Tongue (tissue), 1 donor: ENCODE data around the gene POLR2I. TPM values are rescaled to one million over a fixed set of nuclear protein-coding genes. Genes with fewer than 3 reads are reported as not detected.

Experiments used
- total RNA-seq: library from RNA; depleted of rRNA; stranded (reverse); fragments of >200 nt; gene quantifications from one replicate; pipeline ENCODE4 v1.2.3, GENCODE V29; 2014

Gene POLR2I
- total RNA-seq, 1 donor from 2014 or later = 35.9 TPM

Other genes with a start within 250 kb of the POLR2I start
- 6.3 TPM for gene APLP1, start 246.3 kb downstream of the POLR2I start, total RNA-seq
- gene NFKBID, start 214.3 kb downstream of the POLR2I start, total RNA-seq = 2.5 TPM
- not detected for gene HCST, start 212.3 kb downstream of the POLR2I start, total RNA-seq
- 3.6 TPM for gene TYROBP, start 206.6 kb downstream of the POLR2I start, total RNA-seq
- 3.0 TPM for gene LRFN3, start 178.5 kb downstream of the POLR2I start, total RNA-seq
- gene SDHAF1, start 119.7 kb downstream of the POLR2I start, total RNA-seq = 20.8 TPM
- 1.9 TPM for gene SYNE4, start 106.1 kb downstream of the POLR2I start, total RNA-seq
- 10.1 TPM for gene ALKBH6, start 100.7 kb downstream of the POLR2I start, total RNA-seq
- 5.7 TPM for gene CLIP3, start 82.0 kb downstream of the POLR2I start, total RNA-seq
- gene THAP8, start 60.6 kb downstream of the POLR2I start, total RNA-seq = 6.7 TPM
- gene WDR62, start 60.0 kb downstream of the POLR2I start, total RNA-seq = 4.3 TPM
- gene OVOL3, start 3.7 kb downstream of the POLR2I start, total RNA-seq = not detected
- 139 TPM for gene TBCB, start 593 bp upstream of the POLR2I start, total RNA-seq
- 217 TPM for gene CAPNS1, start 25.2 kb upstream of the POLR2I start, total RNA-seq
- gene COX7A1, start 37.6 kb upstream of the POLR2I start, total RNA-seq = 39.5 TPM
- 11.8 TPM for gene ZNF565, start 99.8 kb upstream of the POLR2I start, total RNA-seq
- 148 TPM for gene ZNF146, start 100.2 kb upstream of the POLR2I start, total RNA-seq